AG09309 (cell line): ENCODE data around the gene CPEB3.

Experiments
- DNase-seq: peaks from one replicate; pipeline ENCODE4 v3.0.0-alpha.2; 2010; ENCODE audit warnings: low read depth
- H3K4me3 ChIP-seq: 2 replicates; pipeline ENCODE4 v1.5.1; 2011; ENCODE audit warnings: mild to moderate bottlenecking, low read depth, low read length, moderate library complexity; ENCODE audit not compliant: control insufficient read depth
- TF ChIP-seq, protein P1 (sequence below): IDR thresholded peaks from 2 replicates; pipeline ENCODE4 v1.5.1; 2011; ENCODE audit warnings: mild to moderate bottlenecking, low read depth, low read length, inconsistent platforms; ENCODE audit not compliant: insufficient read depth, control insufficient read depth; ENCODE audit errors: missing control alignments

The CPEB3 gene

GRCh38 chr10:92213049-92213448 is 77.8 kb downstream of the CPEB3 start:
- no peak for DNase-seq
- TF ChIP-seq, protein P1, sequence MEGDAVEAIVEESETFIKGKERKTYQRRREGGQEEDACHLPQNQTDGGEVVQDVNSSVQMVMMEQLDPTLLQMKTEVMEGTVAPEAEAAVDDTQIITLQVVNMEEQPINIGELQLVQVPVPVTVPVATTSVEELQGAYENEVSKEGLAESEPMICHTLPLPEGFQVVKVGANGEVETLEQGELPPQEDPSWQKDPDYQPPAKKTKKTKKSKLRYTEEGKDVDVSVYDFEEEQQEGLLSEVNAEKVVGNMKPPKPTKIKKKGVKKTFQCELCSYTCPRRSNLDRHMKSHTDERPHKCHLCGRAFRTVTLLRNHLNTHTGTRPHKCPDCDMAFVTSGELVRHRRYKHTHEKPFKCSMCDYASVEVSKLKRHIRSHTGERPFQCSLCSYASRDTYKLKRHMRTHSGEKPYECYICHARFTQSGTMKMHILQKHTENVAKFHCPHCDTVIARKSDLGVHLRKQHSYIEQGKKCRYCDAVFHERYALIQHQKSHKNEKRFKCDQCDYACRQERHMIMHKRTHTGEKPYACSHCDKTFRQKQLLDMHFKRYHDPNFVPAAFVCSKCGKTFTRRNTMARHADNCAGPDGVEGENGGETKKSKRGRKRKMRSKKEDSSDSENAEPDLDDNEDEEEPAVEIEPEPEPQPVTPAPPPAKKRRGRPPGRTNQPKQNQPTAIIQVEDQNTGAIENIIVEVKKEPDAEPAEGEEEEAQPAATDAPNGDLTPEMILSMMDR = no peak
- no peak overlapping the region for H3K4me3 ChIP-seq

- no peak overlapping the region for H3K4me3 ChIP-seq
- TF ChIP-seq, protein P1 = no peak
- DNase-seq = no peak
These were observed 82.1 kb downstream of the CPEB3 start for GRCh38 chr10:92208736-92209135.

GRCh38 chr10:92208157-92208720 is 82.6 kb downstream of the CPEB3 start:
- TF ChIP-seq, protein P1 = no peak
- no peak for DNase-seq
- no peak overlapping the region for H3K4me3 ChIP-seq

DNA sequence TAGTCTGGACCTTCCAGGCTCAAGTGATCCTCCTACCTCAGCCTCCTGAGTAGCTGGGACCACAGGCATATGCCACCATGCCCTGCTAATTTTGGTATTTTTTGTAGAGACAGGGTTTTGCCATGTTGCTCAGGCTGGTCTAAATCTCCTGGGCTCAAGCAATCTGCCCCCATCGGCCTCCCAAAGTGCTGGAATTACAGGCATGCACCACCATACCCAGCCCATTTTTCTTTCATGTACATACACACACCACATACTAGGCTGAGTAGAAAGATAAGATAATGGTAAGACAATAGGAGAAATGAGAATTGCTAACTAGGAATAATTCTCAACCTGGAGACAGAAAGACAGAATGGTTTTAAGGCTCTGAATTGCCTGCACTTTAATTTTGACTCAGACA is 83.8 kb downstream of the CPEB3 start:
- TF ChIP-seq, protein P1 = no peak
- no peak overlapping the region for H3K4me3 ChIP-seq
- DNase-seq = no peak

GRCh38 chr10:92203919-92204623 is 86.8 kb downstream of the CPEB3 start:
- DNase-seq = no peak
- TF ChIP-seq, protein P1 = no peak
- no peak overlapping the region for H3K4me3 ChIP-seq

- TF ChIP-seq, protein P1 = no peak
- no peak for DNase-seq
- H3K4me3 ChIP-seq = no peak overlapping the region
These were observed 88.3 kb downstream of the CPEB3 start for GRCh38 chr10:92202536-92202935.
